GM18502 (cell line): ENCODE measurements around the gene PPP2R5B.

ENCODE experiments used
- ATAC-seq: cut with Tn5 transposase; IDR thresholded peaks from one replicate; pipeline ENCODE4 v1.9.1; 2021; ENCODE audit warnings: mild to moderate bottlenecking; ENCODE audit not compliant: unreplicated experiment, poor library complexity

Gene PPP2R5B

DNA sequence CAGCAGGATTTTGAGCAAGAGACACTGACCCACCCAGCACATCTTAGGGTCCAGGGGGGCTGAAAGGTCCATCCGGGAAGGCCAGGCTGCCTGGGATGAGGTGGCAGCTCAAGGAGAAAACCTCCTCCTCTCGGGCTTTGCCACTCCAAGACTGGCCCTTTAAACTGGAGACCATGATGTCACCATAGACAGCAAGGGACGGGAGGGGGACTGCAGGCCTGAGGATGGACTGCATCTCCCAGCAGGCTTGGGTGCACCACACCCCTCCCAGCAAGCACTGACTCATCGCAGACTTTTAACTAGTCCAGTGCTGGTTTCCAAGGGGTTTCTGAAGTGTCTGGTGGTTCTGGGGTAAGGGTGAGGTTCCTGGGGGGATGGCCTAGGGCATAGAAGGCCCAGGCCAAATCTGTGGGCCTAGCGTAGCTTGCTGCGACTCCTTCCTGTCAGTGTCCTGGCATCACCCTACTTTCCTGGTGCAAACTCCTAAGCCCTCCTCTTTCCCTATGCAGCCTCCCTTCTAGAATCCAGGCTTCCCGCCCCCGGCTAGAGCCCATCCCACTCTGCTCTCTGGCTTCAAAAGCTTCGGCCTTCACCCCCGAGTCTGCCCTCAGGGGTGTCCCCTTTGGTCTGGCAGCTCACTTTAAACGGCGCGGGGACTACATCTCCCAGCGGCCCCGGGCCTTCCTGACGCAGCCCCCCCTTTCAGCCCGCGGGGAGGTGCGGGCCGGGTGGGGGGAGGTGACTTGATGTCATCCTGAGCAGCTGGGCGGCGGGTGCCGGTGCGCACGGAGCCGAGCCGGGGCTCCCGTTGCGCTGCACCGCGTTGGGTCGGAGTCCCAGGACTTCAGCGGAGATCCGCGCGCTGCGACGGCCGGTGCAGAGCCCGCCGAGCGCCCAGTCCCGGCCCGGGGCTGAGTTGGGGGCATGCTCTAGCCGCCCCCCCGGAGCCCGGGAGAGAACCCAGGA is at the start of gene PPP2R5B:
TSS of gene PPP2R5B (plus strand) at position 746 of the 966 bp plus-strand sequence. CDS start 1,046 bp downstream, outside the sequence.
- ATAC-seq: peak; percentile 83

DNA sequence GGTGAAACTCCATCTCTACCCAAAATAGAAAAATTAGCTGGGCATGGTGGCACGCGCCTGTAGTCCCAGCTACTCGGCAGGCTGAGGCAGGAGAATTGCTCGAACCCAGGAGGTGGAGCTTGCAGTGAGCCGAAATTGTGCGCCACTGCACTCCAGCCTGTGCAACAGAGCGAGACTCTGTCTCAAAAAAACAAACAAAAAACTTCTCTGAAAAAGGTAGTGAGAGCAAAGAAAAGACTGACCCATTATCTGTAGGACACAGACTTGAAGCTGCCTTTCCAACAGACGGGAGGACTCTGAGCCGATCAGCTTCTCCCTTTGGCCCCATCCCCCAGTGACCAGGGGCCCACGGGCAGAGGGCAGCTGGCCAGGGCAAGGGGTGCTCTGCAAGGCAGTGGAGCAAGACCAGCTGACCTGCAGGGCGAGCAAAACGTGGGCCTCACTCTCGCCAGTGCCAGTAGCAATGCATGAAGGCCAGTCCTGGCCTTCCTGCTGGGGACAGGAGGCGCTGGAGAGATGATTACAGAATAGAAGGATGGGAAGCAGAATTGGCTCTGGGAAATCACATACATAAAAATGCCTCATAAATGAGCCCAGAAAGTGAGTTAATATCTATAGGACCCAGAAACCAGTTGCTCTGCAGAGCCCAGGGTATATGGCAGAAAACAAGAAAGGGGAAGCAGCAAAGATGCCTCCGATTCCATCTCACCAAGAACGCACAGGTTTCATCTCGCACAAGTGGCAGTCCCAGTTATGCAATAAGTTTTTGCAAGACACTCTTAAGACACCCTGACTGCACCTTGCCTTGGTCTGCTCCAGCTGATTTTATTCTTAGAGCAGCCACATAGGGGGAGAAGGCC is 48.9 kb upstream of the PPP2R5B start:
- ATAC-seq: no peak

DNA sequence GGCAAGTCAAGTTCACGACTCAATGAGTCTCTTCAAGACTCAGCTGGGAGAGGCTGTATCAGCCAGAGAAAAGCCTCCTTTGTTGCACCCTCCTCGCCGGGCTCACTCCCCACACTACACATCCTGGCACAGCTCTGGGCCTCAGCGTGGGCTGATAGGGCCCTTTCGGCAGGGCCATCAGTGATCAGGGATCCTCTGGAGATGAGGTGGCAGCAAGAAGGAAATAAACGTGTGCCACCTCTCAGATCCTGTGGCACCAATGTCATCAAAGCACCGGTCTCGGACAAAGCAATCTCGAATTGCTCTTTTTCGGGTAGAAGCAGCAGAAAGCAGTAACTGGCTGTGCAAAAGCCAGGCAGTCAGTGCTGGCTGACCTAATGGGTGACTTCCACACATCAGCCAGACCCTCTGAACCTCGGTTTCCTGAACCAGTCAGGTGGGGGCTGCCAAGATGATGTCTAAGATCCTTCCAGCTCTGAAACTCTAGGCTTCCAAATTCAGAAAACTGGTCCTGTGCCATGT is 48.2 kb upstream of the PPP2R5B start:
- ATAC-seq: no peak

DNA sequence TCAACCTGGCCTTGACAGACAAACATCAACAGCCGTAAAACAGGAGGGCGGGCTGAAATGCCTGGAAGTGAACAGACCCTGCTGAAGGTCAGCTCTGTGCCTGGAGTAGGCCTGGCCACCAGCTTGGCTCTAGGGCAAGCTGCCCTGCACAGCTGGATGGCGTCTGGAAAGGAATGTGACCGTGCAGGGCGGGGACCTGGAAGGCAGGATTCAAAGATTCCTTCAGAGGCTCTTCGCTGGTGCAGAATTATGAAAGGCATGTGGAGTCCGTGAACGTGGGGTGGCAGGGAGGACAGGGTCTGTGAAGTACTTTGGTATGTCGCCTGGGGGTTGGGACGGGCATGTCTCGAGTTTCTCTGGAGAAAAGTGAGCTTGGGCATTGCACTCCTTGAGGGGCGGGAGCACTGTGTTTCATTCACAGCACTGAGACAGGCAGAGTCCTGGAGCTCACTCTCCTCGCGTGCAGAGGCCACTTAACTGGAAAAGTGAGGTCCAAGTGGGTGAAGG is 47.6 kb upstream of the PPP2R5B start:
- ATAC-seq: no peak

DNA sequence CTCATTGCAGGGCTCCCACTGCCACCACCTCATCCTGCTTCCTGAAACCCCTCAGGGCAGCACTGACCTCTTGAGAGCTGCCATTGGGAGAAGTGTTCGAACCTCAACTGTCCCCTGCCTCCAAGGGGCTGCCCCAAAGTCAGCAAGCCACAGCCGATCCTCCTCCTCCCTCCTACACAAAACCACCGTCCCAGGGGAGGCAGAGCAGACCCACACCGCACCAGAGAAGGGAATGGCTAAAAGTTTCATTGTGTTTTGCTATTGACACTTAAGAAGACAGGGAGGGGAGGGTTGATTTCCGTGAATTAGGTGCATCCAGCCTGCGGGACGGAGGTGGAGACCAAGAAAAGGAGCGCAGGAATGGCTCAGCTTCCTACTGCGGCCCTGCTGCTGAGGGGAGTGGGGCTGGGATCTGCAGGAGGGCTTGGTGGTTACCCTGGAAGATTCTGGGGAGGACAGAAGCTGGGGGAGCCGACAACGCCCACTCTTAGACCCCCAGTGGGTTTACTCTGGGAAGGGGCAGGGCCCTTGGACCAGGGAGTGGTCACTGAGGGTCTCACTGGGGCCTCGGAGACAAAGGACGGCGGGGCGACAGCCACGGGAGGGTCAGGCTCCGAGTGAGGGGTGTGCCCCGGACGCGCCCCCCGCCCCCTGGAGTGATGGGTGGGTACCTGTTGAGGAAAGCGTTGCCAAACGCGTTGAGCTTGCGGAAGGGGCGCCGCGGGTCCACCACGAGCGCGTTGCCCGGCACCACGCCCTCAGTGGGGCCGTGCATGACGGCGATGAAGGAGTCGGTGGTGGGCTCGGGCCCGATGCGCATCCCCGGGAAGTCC is 46.9 kb upstream of the PPP2R5B start:
- no peak for ATAC-seq

DNA sequence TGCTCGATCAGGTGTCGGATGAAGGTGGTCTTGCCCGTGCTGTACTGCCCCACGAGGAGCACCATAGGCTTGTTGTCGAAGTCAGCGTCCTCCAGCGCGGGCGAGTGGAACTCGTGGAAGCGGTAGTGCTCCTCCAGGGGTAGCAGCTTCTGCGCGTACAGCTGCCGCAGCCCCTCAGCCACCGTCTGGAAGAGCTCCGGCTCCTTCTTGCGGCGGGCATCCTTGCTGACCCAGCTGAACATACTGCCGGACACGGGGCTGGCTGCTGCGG is 46.3 kb upstream of the PPP2R5B start:
- ATAC-seq: no peak

DNA sequence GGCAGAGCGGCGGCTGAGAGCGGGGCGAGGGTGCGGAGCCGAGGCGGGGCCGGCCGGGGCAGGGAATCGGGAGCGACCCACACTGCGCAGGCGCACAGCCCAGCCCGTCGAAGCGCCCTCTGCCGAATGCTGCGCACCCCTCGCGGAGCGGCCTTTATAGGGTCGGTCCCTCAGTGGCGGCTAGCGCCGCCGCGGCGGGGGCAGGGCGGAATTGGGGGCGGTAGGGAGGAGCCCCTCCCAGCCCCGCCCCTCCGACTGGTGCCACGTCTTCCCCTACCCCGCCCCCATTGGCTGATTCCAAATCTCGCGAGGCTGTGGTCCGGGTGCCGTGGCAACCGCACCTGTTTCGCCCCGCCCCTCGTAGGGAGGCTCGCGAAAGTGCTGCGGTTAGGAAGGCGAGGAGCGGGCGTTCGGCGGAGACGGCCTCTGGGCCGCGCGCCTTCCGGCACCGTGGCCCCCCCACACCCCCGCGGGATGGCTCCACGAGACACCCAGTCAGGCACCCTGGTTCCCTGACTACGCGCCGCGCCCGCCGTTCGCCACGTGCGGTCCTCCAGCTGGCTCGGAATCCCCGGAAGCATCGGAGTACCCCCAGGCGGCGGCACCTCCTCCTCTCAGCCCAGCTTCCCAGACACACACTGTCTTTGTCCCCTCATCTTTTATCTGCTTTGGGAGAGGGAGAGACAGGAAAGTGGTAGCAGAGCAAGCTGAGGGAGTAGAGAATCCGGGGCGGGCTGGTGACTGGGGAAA is 45.8 kb upstream of the PPP2R5B start, which contains the start of gene EHD1:
TSS of gene EHD1 (minus strand) at position 128 of the 750 bp plus-strand sequence. CDS start 157 bp downstream, outside the sequence.
- ATAC-seq: peak; percentile 68

DNA sequence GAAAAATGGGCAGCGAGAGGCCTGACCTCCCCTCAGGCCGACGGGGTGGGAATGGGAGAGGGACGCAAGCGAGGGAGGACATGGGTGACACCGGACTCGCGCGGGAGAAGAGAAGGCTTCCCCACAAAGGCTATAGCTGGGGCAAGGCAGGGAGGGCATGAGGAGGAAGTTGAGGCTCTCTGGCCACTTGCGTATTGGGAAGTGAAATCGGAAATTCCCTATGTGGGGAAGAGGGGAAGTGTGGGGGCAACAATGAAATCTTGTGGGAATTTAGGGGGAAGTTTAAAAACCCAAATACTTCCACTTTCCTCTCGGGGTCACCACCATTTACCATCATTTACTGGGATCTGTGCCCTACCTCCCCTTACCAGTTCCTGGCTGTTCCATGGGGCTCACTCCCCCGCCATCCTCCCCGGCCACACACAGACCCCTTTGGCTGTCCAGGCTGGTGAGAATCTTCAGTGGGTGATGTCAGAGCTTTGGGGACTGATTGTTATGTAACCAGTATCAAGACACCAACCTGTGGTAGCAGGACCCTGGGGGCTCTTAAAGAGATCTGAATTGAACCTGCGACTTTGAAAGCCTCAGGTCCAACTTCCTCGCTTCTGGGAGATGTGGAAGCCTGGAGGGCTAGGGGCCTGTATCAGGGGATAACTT is 45.1 kb upstream of the PPP2R5B start:
- no peak for ATAC-seq

DNA sequence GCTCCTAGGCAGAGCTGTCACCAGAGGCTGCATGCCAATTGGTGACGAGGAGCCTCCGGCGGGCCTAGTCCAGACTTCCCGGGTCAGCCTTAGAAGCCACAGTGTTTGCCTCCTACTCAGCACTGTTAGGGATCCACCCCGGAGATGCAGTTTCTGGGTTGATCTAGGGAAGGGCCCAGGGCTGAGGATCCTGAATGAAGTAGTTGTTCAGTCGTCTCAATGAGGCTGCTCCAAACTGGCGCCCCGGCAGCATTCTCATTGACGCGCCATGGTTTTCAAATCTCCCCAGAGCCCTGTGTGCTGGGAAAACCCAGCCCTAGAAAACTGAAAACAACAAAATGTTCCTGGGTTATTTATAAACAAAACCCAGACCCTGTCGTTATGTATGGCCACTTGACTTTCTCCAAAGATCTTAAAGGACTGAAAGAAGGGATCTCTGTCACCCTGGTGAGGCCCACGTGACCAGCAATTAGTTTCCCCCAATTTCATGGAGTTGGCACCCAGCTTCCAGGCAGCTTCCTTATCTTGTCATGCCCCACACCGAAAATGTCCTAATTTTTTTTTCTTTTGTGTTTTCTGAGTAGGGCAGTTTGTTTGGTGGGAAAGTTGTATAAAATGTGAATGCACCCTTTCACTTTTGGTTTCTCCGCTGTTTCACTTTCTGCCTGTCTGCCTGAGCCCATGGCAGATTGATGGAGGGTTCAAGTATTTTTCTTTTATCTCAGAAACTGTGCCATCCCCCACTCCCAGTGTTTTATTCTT is 44.1 kb upstream of the PPP2R5B start:
- ATAC-seq: no peak

DNA sequence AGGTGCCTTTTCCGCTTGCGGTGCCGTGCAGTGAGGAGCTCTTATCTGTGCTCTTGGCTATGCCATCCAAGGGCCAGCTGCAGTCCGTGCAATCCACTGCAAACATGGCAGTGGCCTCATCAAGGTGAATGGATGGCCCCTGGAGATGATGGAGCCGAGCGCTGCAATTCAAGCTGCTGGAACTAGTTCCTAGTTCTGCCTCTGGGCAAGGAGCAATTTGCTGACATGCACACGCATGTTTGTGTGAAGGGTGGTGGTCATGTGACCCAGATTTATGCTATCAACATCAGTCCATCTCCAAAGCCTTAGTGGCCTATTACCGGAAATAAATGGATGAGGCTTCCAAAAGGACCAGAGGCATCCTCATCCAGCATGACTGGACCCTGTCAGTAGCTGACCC is 43.0 kb upstream of the PPP2R5B start:
- ATAC-seq: no peak

DNA sequence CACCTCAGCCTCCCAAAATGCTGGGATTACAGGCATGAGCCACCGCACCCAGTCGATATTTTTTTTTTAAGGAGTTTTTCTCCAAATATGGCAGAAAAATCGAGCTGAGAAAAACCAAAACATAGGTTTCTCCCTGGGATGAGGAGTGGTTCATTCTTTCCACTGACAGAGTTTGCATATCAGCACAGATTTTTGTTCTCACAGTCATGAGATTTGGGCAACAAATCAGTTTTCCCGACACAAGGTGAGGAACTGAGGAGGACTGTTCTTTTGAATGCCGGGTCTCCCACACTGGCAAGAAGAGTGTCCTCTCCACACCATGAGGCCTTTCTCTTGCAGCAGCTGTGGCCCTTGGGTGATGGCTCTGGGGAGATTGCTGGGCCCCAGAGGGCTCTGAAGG is 42.2 kb upstream of the PPP2R5B start:
- ATAC-seq: no peak

DNA sequence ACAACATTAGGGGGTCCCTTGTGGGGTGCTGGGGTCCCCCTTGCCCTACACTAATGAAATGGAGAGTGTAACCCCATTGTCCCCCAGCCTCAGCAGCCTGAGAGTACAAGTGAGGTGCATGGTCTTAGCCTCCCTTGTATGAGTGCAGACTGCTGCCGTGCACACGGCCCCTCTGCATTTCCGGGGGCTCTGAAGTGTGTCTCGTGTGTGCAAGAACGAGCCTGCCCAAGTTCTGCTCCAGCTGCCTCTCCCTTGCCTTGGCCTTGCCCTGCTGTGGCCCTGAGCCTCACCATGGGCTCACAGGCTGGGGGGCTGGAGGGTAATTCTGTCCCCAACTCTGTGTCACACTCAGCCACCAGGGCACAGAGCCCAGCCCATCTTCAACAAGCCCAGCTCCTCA is 40.9 kb upstream of the PPP2R5B start:
- ATAC-seq: no peak

DNA sequence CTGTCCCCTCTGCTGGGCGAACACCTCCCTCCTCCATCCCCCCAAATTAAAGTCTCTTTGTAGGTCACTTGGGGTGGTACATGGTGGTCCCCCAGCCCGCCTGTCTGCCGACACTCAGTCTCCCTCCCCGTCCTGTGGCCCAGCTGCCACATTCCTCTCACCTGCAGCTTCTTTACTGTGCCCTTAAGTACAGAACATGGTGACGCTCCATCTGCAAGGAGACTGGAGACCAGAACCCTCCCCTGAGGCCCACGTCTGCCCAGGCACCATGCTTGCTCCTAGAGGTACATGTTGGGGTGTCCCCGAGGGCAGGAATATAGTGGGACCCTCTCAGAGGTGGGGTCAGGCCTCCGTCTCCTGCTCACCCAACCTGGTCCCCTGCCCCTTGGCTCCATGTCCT is 40.5 kb upstream of the PPP2R5B start:
- no peak for ATAC-seq

DNA sequence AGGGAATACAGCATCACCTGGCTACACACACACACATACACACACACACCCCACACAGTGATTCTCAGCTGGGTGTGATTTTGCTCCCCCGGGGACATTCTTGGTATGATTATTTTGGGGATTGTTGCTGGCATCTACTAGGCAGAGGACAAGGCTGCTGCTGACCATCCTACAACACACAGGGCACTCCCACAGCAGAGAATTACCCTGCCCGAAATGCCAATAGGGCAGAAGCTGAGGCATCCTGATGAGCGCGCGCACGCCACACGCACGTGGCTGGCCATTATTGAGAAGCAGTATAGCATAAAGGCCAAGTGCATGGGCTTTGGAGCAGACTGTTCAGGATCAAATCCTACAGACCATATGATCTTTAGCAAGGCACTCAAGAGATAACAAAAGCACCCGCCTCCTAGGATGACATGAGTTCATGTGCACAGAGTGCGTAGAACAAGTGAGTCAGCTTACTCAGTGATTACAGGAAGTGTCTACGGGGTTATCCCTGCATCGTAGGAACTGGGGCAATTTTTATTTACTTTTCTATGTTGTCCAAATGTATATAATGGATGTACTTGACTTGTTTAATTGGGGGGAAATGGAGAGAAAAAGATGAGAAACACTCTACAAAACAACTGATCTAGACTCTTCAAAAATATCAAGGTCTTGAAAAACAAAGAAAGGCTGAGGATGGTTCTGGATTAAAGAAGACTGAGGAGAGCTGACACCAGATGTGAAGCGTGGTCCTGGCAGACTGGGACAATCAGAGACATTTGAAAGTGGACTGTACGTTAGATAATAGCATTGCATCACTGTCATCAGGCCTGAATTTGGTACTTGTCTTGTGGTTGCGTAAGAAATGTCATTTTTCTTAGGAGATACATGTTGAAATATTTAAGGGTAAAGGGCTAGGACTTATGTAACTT is 38.9 kb upstream of the PPP2R5B start:
- no peak for ATAC-seq

DNA sequence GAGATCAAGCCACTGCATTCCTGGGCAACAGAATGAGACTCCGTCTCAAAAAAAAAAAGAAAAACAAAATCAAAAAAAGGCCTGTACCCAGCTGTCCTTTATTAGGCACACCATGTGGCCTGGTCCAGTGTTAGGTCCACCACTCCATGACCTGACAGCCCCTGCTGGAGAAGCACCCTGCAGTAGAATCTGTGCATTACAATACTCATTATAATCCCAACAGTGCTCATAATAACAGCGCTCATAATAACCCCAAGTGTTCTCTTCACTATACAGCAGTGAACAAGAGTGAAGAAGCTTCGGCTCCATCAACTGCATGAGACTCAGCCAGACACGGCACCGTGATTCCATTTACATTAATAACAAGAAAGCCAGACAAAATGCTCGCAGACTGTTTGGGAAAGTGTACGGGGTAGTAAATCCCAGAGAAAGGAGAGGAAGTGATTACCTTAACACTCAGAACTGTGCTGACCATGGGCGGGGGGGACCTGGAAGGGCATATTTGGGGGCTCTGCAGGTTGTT is 37.2 kb upstream of the PPP2R5B start:
- ATAC-seq: no peak

DNA sequence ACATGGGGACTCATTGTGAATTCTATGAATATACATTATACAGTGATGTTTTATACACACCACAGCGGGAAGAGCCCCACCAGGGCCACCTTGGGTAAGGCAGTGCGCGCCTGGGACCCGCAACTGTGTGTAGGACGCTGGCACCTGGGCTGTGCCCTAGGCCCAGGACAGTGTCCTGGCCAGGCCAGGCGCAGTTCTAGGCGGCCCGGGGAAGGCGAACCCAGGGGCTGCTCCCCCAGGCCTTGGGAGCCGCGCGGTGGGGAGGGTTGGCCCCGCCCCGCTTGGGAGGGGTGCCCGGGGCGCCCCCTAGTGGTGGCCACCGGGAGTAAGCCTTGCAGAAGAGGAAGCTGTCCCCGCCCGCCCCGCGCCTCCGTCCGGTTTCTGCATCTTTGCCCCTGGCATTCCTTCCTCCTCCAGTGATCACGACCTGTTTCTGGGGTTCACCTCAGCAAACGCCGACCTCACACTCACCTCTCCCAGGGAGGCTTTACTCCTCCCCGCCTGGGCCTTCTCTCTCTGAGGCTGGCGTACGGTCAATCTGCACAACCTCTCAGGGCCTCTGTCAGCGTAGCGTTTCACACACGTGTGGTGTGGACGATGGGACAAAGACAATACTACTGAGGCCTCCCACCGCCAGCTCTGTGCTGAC is 36.6 kb upstream of the PPP2R5B start:
- peak; percentile 85 for ATAC-seq
